ENCODE results near the gene EEF1AKMT2.

DNA sequence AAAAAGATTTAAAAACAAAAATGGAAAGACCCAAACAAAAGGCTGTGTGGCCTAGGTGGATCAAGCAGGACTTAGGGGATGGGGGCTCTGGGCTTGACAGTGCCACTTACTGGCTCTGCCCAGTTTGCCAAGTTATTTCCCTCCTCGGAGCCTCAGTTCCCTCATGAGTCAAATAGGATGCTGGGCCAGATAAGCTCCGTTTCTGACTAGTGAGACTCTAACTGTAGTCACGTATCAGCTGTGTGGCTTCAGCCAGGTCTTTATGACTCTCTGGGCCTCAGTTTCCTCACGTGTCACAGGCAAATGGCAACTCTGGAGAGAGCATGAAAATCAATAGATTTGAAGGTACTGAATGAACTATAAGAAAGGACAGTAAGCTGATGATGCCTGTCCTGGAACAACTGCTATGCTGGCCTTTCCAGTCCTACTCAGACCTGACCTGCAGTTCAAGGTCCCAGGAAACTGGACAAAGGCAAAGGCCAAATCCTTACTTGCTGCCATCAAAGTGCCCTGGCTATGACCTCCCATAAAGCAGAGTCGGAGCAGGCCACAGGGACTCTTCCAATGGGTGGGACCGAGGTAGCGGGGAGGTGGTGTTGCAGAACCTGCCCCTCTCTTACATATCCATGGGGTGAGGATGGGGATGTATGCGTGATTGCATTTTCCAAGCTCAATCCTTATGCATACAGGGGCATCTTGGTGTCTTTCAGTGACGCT lies 74.5 kb downstream of the EEF1AKMT2 start:
- TF ChIP-seq, protein P1, sequence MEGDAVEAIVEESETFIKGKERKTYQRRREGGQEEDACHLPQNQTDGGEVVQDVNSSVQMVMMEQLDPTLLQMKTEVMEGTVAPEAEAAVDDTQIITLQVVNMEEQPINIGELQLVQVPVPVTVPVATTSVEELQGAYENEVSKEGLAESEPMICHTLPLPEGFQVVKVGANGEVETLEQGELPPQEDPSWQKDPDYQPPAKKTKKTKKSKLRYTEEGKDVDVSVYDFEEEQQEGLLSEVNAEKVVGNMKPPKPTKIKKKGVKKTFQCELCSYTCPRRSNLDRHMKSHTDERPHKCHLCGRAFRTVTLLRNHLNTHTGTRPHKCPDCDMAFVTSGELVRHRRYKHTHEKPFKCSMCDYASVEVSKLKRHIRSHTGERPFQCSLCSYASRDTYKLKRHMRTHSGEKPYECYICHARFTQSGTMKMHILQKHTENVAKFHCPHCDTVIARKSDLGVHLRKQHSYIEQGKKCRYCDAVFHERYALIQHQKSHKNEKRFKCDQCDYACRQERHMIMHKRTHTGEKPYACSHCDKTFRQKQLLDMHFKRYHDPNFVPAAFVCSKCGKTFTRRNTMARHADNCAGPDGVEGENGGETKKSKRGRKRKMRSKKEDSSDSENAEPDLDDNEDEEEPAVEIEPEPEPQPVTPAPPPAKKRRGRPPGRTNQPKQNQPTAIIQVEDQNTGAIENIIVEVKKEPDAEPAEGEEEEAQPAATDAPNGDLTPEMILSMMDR (IDR thresholded peaks at IDR 0.05; ENCODE audit: insufficient read depth, low read depth, low read length), result no peak
- TF ChIP-seq EZH2 (IDR thresholded peaks at IDR 0.05; ENCODE audit: insufficient read depth, low read length), result no peak
